Measurements from ENCODE around the gene SPG11. TPM values are rescaled to one million over a fixed set of nuclear protein-coding genes. Genes with fewer than 3 reads are reported as not detected.
"Not testable (repeated sequence)": the region's sequence is repeated elsewhere in the genome, so short reads cannot be mapped to it uniquely, and the experiment has no call there.

The SPG11 gene
- polyA plus RNA-seq, 3 donors = 70.8 to 71.2 (median 71.1) TPM

- no peak for DNase-seq (ENCODE audit: low read depth in 3 of 3, low spot score in 2 of 3)
Measured at GRCh38 chr15:44535092-44535491, 128.4 kb downstream of the SPG11 start.

GRCh38 chr15:44532689-44533088 lies 130.8 kb downstream of the SPG11 start:
- no peak for DNase-seq (ENCODE audit: low read depth in 3 of 3, low spot score in 2 of 3)

DNA sequence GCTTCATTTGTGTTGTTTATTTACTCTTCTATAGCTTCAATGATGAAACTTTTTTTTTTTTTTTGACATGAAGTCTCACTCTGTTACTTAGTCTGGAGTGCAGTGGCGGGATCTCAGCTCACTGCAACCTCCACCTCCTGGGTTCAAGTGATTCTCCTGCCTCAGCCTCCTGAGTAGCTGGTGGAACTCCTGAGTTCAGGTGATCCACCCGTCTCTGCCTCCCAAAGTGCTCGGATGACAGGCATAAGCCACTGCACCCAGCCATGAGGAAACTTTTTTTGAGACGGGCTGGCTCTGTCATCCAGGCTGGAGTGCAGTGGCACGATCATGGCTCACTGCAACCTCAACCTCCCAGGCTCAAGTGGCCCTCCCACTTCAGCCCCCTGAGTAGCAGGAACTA lies 131.2 kb downstream of the SPG11 start:
- DNase-seq (ENCODE audit: low read depth in 3 of 3, low spot score in 2 of 3) = not testable (repeated sequence)

DNA sequence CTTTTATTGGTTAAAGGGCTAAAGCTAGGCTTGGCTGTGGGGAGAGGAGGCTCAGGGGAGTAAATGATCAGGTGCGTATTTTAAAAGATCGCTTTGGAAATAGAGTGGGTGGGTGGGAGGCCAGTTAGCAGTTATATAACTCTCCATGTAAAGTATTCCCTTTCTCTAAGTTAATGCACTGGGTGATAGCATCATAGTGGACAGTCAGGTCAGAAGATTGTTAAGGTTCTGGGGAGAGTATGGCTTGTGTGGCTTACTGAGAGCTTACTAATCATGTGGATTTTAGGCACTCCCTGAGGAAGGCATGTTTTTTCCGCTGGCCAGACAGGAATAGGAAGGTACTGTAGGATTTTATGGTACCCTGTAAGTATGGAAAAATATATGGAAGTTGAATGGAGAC lies 132.8 kb downstream of the SPG11 start:
- DNase-seq (ENCODE audit: low read depth in 3 of 3, low spot score in 2 of 3) = no peak

DNA sequence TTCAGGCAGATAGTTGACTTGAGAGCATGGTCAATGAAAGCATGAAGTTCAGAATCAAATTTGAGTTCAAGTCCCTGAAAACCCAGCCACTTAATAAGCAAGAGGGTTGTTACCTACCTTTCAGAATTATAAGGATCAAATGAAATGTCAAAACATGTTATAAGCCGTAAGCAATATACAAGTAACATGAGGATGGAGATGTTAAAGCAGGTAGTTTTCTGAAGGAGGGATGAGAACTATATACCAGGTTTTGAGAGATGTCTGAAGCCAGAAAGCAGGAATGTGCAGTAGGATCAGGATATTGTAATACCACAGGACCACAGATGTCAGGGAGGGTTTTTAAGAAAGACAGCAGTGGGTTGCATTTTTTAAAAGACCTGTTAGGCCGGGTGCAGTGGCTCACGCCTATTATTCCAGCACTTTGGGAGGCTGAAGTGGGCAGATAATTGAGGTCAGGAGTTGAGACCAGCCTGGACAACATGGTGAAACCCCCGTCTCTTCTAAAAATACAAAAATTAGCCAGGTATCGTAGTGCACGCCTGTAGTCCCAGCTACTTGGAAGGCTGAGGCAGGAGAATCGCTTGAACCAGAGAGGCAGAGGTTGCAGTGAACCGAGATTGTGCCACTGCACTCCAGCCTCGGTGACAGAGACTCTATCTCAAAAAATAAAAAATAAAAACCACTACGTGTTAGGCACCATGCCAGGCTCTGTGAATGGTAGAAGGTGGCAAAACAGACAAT lies 133.4 kb downstream of the SPG11 start:
- no peak for DNase-seq (ENCODE audit: low read depth in 3 of 3, low spot score in 2 of 3)

- DNase-seq (ENCODE audit: low read depth in 3 of 3, low spot score in 2 of 3) = no peak
Measured at GRCh38 chr15:44527241-44527640, 136.2 kb downstream of the SPG11 start.

DNA sequence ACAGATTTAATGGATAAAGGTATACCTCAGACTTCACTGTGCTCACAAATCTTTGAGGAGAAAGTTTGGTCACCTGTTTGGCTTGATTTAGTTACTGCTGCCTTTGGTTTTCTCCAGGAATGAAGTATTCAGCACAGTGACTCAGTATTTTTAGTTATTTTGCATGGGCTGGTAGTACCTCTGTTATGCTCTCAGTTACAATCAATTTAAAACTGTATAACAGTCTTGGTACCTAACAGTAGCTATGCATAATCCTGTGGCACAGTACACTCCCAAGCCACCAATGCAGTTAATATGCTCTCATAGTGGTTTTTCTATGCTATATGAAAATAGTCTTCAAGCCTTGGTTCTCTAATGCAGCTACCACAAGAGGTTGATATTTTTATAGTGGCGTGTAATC lies 138.4 kb downstream of the SPG11 start:
- no peak for DNase-seq (ENCODE audit: low read depth in 3 of 3, low spot score in 2 of 3)

- no peak for DNase-seq (ENCODE audit: low read depth in 3 of 3, low spot score in 2 of 3)
Measured at GRCh38 chr15:44519537-44519936, 143.9 kb downstream of the SPG11 start.

- DNase-seq (ENCODE audit: low read depth in 3 of 3, low spot score in 2 of 3) = no peak
Measured at GRCh38 chr15:44516436-44516835, 147.0 kb downstream of the SPG11 start.

Other genes starting within 250 kb of the SPG11 start
- gene CTDSPL2, start 236.0 kb downstream of the SPG11 start, polyA plus RNA-seq (ENCODE audit: insufficient read length in 3 of 3) = 10 to 100 TPM; 64.0 to 75.8 (median 69.1) TPM
- gene EIF3J, start 126.5 kb downstream of the SPG11 start, polyA plus RNA-seq (ENCODE audit: insufficient read length in 3 of 3) = 100 to 1,000 TPM; 137 to 138 (median 137) TPM
- gene PATL2, start 47.7 kb upstream of the SPG11 start, polyA plus RNA-seq (ENCODE audit: insufficient read length in 3 of 3) = under 1 TPM; 0.51 to 0.59 (median 0.58) TPM
- 1,000 to 10,000 TPM; 1,096 to 1,212 (median 1,151) TPM for gene B2M, start 47.9 kb upstream of the SPG11 start, polyA plus RNA-seq (ENCODE audit: insufficient read length in 3 of 3)
- gene TRIM69, start 72.9 kb upstream of the SPG11 start, polyA plus RNA-seq (ENCODE audit: insufficient read length in 3 of 3) = 10 to 100 TPM; 23.1 to 29.9 (median 24.1) TPM